GM19438 (cell line): ENCODE measurements around the gene PRPS2.

ENCODE experiments used
- ATAC-seq: cut with Tn5 transposase; IDR thresholded peaks from one replicate; pipeline ENCODE4 v1.9.1; 2021; ENCODE audit warnings: low read depth; ENCODE audit not compliant: unreplicated experiment

PRPS2 gene

GRCh38 chrX:12791257-12792228 is at the start of gene PRPS2:
Gene PRPS2, plus strand, starts transcription at chrX:12791412. Its CDS starts 86 bp downstream, at chrX:12791498.
- peak; percentile 79 for ATAC-seq

DNA sequence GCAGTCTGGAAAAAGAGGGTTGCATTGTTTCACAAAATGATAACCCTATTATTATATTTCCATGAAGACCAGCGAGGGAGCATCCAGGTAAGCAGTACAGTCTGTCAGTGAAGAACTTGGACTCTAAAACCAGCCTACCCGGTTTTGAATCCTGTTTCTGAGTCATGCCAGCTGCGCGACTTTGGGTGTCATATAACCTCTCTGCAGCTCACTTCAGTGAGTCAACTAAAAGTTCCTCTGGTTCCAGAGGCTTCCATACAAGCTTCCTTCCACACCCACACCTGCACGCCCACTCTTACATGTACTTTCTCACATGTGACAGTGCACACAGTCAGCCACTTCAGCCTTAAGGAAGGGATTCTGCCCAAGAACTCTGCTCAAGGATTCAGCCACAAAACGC is 49.8 kb upstream of the PRPS2 start:
- ATAC-seq = no peak

GRCh38 chrX:12747433-12747832 is 43.8 kb upstream of the PRPS2 start:
- ATAC-seq = no peak

DNA sequence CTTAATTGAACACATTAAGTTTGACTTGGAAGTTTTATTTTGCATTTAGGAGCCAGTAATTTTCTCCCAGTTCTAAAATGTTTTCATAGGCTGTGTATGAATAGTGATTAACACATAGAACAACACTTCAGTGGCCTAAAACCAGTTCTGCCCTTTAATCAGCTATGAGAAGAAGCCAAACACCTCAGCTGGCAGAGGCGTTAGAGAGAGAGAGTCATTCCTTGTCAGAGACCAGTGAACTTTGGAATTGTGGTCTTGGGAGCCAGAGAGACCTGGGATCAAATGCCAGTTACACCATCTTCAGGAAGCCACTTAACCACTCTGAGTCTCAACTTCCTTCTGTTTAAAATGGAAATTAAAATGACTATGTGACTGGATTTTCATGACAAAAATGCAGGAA is 39.3 kb upstream of the PRPS2 start:
- no peak for ATAC-seq

DNA sequence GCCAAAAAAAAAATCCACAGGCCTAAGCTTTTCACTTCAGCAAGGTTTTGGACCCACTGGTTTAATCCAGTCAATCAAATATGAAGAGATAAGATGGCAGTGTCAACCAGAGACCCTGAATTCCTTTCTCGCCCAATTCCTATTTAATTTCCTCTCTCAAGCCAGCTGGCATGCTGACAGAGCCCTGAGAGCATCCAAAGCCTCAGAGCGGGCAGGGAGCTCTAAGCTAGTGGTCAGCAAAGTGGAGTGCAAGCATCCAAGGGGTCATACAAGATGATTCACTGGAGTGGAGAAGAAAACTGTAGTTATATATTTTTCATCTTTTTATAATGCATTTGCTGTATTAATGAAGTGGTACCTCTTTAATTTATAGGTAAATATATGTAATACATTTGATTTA is 37.8 kb upstream of the PRPS2 start:
- no peak for ATAC-seq

GRCh38 chrX:12758291-12758690 is 32.9 kb upstream of the PRPS2 start:
- ATAC-seq = no peak

- no peak for ATAC-seq
These were observed 23.4 kb upstream of the PRPS2 start for GRCh38 chrX:12767856-12768255.

GRCh38 chrX:12768491-12768890 is 22.7 kb upstream of the PRPS2 start:
- no peak for ATAC-seq

GRCh38 chrX:12770440-12770839 is 20.8 kb upstream of the PRPS2 start:
- ATAC-seq = no peak

DNA sequence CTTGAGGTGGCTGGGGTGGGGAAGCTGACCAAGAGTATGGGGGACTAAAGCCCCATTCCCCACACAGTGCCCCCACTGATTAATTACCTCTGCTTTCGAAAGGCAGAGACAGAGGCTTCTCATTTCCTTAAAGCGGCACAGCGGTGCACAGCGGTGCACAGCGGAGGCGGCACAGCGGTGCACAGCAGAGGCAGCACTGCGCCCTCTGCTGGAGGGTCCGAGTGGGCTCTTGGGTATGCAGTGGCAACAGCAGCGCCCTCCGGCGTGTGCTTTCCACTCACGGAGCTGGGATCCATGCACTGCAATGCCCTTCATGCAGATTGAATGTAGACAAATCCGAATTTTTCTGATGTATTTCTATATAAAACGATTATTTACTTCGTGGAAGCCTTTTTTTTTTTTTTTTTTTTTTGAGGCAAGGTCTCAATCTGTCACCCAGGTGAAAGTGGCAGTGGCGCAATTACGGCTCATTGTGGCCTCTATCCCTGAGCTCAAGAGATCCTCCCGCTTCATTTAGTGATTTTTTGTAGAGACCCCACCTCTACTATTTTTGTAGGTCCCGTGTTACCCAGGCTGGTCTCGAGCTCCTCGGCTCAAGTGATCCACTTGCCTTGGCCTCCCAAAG is 19.7 kb upstream of the PRPS2 start:
- peak; percentile 94 for ATAC-seq

GRCh38 chrX:12777670-12778069 is 13.5 kb upstream of the PRPS2 start:
- ATAC-seq = no peak

DNA sequence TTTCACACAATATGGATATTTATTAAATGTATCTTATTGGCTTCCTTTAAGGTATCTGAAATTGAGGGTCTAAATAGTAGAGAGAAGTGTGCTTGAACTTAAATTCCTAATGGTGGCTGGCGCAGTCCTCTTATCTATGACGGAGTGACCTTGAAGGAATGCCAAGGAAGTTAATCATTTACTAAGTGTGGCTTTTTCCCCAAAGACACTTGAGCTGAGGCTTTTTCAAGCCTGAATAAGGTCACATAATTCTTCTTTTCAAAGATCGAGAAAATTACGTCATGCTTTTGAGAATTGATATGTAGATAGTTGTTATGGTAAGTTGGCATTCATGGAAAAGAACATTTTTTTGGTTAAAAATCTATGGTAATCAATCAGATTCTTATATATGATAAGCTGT is 11.7 kb upstream of the PRPS2 start:
- no peak for ATAC-seq

DNA sequence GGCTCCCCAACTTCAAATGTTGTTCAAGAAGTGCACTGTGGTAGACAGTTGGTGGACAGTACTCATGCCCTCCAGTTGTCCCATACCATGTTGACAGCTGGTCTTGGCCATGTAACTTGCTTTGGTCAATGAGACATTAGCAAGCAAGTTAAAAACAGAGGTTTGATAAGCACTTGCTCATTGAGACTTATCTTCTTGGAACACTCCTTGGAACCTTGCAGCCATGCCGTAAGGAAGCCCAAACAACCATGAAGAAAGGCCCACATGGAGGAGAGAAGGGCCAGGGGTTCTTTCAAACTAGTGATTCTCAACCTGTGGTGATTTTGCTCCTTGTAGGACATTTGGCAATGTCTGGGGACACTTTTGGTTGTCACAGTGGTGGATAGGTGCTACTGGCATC is 2.6 kb upstream of the PRPS2 start:
- no peak for ATAC-seq

DNA sequence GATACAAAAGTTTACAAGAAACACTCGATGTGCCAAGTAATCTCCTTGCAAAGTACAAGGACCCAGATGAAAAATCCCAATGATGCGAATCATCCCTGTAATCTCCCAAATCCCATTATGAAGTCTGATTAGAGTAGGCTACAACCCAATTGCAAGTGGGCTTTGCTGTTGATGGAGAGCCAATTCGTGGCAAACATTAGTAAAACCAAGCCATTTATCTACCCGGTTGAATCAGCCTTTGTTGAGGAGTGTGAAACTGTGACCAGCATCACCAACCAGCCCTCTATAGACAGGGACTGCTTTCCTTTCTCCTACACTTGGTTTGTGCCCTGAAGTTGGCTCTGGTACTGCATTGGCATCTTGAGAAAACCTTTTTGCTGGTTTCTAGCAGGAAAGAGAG is 1.2 kb upstream of the PRPS2 start:
- ATAC-seq = no peak

- ATAC-seq = peak; percentile 30
These were observed 341 bp upstream of the PRPS2 start for GRCh38 chrX:12790885-12791256.

DNA sequence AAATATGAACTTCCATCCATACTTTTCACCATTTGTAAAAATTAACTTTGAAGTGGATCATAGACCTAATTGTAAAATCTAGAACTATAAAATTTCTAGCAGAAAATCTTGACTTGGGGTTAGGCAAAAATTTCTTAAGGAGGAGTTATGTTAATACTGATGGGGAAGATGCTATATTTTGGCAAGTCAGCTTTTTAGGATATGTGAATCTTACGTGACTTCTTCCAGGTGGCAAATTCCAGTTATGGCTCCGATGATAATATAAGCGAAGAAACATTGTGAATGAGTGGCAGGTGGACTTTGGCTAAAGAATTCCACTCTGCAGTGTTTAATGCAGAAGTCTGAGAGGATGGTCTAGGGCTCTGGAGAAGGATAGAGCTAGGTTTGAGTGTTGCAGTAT is 1.5 kb downstream of the PRPS2 start:
- ATAC-seq = no peak

- ATAC-seq = no peak
These were observed 3.4 kb downstream of the PRPS2 start for GRCh38 chrX:12794654-12795053.

GRCh38 chrX:12798601-12799000 is 7.4 kb downstream of the PRPS2 start:
- ATAC-seq = no peak

DNA sequence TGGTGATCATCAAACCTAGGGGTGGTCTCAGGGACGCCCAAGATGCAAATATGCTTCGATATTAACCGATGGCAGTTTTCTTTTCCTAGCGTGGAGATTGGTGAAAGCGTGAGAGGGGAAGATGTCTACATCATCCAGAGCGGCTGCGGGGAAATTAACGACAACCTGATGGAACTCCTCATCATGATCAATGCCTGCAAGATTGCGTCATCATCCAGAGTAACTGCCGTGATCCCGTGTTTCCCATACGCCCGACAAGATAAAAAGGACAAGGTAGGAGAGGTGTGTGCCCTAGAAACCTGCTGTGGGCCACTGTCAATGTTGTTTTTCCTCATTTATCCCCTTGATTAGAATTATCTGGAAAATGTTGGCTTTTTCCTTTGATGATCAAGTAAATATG is 7.9 kb downstream of the PRPS2 start:
- ATAC-seq = no peak

- no peak for ATAC-seq
These were observed 11.5 kb downstream of the PRPS2 start for GRCh38 chrX:12802741-12803140.

GRCh38 chrX:12804655-12805054 is 13.4 kb downstream of the PRPS2 start:
- no peak for ATAC-seq

DNA sequence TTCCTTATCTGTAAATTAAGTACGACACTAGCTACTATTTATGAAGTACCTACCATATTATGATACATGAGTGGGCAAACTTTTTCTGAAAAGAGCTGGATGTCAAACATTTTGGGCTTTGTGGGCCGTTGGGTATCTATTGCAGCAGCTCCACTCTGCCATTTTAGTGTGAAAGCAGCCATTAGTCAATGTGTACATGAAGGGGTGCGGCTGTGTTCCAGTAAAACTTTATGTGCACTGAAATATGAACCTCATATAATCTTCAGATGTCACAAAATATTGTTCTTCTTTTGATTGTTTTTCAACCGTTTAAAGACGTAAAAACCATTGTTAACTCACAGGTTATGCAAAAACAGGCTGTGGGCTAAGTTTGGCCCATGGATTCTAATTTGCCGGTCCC is 14.1 kb downstream of the PRPS2 start:
- no peak for ATAC-seq
